Measurements from ENCODE around the gene TMA7.
"Not testable (repeated sequence)": the region's sequence is repeated elsewhere in the genome, so short reads cannot be mapped to it uniquely, and the experiment has no call there.

Gene TMA7

GRCh38 chr3:48472923-48473616, 33.0 kb downstream of the TMA7 start:
- Histone ChIP-seq H3K4me3 (replicated peaks; ENCODE audit: insufficient read depth, low read length) (peak overlapping the region; percentile 76), H3K27me3 (ENCODE audit: insufficient read depth, poor library complexity, severe bottlenecking) (no peaks in the 10 kb centered on the region), H3K27ac (replicated peaks) (peak overlapping the region; percentile 82)
- TF ChIP-seq POLR2AphosphoS5 (IDR thresholded peaks at IDR 0.05; ENCODE audit: low read depth) = peak; percentile 81
- TF ChIP-seq REST (IDR thresholded peaks at IDR 0.05; ENCODE audit: insufficient replicate concordance, low read depth) = no peak
- TF ChIP-seq GABPA (IDR thresholded peaks at IDR 0.05; ENCODE audit: low read depth) = peak; percentile 2; the same call in 1 of the 2 replicates
- TF ChIP-seq SPI1 (IDR thresholded peaks at IDR 0.05; ENCODE audit: borderline replicate concordance, low read depth) = no peak
- TF ChIP-seq CTCF (IDR thresholded peaks at IDR 0.05; ENCODE audit: insufficient read depth, low read length) = peak; percentile 12
- DNase-seq (ENCODE audit: low read depth in 1 of 2, low spot score in 1 of 2) = peak; percentile 90 to 96

- no peak for DNase-seq (ENCODE audit: low read depth in 1 of 2, low spot score in 1 of 2)
- Histone ChIP-seq H3K4me3 (replicated peaks; ENCODE audit: insufficient read depth, low read length) (no peak overlapping the region; the same call in 1 of the 2 replicates), H3K27me3 (ENCODE audit: insufficient read depth, poor library complexity, severe bottlenecking) (no peaks in the 10 kb centered on the region), H3K27ac (replicated peaks) (peak overlapping the region; percentile 82)
- no peak for TF ChIP-seq CTCF (IDR thresholded peaks at IDR 0.05; ENCODE audit: insufficient read depth, low read length)
- TF ChIP-seq POLR2AphosphoS5 (IDR thresholded peaks at IDR 0.05; ENCODE audit: low read depth) = no peak
- no peak for TF ChIP-seq GABPA (IDR thresholded peaks at IDR 0.05; ENCODE audit: low read depth)
- no peak for TF ChIP-seq REST (IDR thresholded peaks at IDR 0.05; ENCODE audit: insufficient replicate concordance, low read depth)
- TF ChIP-seq SPI1 (IDR thresholded peaks at IDR 0.05; ENCODE audit: borderline replicate concordance, low read depth) = no peak
Measured at GRCh38 chr3:48473617-48473952, 33.5 kb downstream of the TMA7 start.

- DNase-seq (ENCODE audit: low read depth in 1 of 2, low spot score in 1 of 2); H3K27ac ChIP-seq (replicated peaks); H3K27me3 ChIP-seq (ENCODE audit: insufficient read depth, poor library complexity, severe bottlenecking); H3K4me3 ChIP-seq (replicated peaks; ENCODE audit: insufficient read depth, low read length): not testable (repeated sequence)
Measured at GRCh38 chr3:48474031-48474430, 34.0 kb downstream of the TMA7 start.

- TF ChIP-seq CTCF (IDR thresholded peaks at IDR 0.05; ENCODE audit: insufficient read depth, low read length) (no peak), POLR2AphosphoS5 (IDR thresholded peaks at IDR 0.05; ENCODE audit: low read depth) (no peak), REST (IDR thresholded peaks at IDR 0.05; ENCODE audit: insufficient replicate concordance, low read depth) (no peak), GABPA (IDR thresholded peaks at IDR 0.05; ENCODE audit: low read depth) (no peak), SPI1 (IDR thresholded peaks at IDR 0.05; ENCODE audit: borderline replicate concordance, low read depth) (no peak)
- no peak for DNase-seq (ENCODE audit: low read depth in 1 of 2, low spot score in 1 of 2)
- no peak overlapping the region for H3K27ac ChIP-seq (replicated peaks)
Measured at GRCh38 chr3:48474619-48475018, 34.6 kb downstream of the TMA7 start.

More at GRCh38 chr3:48474619-48475018, 34.6 kb downstream of the TMA7 start:
- no peaks in the 10 kb centered on the region for H3K27me3 ChIP-seq (ENCODE audit: insufficient read depth, poor library complexity, severe bottlenecking)
- no peak overlapping the region for H3K4me3 ChIP-seq (replicated peaks; ENCODE audit: insufficient read depth, low read length)

Data from HL-60 (cell line).